Endothelial cell of umbilical vein (primary cell): ENCODE results near the gene FECH. TPM values are rescaled to one million over a fixed set of nuclear protein-coding genes. Genes with fewer than 3 reads are reported as not detected.

ENCODE experiments used
- BruUV-seq: library from RNA; stranded (reverse); fragments of 400-500 nt; replicated peaks from 2 replicates; lab custom pipeline; 2021; lab: Mats Ljungman, UMichigan
- CTCF ChIA-PET: fragments of 300-600, 350-600 bp; sonication (Branson Sonifier 250); formaldehyde crosslinking; loops from one replicate; lab custom pipeline; 2021; ENCODE audit warnings: antibody characterized with exemption, inconsistent platforms; lab: Charles Lee
- POLR2A ChIA-PET: fragments of 300-600, 350-600 bp; sonication (Branson Sonifier 250); formaldehyde crosslinking; loops from one replicate; lab custom pipeline; 2021; ENCODE audit warnings: antibody characterized with exemption, inconsistent platforms; lab: Charles Lee
- DNase-seq: peaks from one replicate; pipeline ENCODE4 v3.0.0-alpha.2; 2011; ENCODE audit warnings: low read depth, low spot score
- FAIRE-seq: peaks from 2 replicates; lab custom pipeline; 2011; peaks lifted over from hg19 to GRCh38; lab: Jason Lieb, UNC
- H2AFZ ChIP-seq: 2 replicates; pipeline ENCODE4 v1.6.0; 2012; ENCODE audit warnings: low read depth, low read length, control low read depth, inconsistent platforms
- H3K27ac ChIP-seq: 2 replicates; pipeline ENCODE4 v1.5.1; 2011; ENCODE audit warnings: low read depth, mild to moderate bottlenecking, control low read depth, low read length, moderate library complexity; ENCODE audit not compliant: insufficient read depth
- H3K27me3 ChIP-seq, 2 experiments: 2 replicates each; pipeline versions ENCODE4 v1.6.0 to v1.6.1; 2011; ENCODE audit warnings: low read length in 2 of 2, mixed read lengths in 1 of 2; ENCODE audit not compliant: control insufficient read depth in 2 of 2, insufficient read depth in 2 of 2
- H3K36me3 ChIP-seq, 2 experiments: 2 replicates in 1 of 2; 3 replicates in 1 of 2; pipeline ENCODE4 v1.5.1; 2011; ENCODE audit warnings: low read length in 2 of 2, mild to moderate bottlenecking in 1 of 2, moderate library complexity in 1 of 2; ENCODE audit not compliant: control insufficient read depth in 2 of 2, insufficient read depth in 2 of 2; ENCODE audit errors: extremely low read depth in 1 of 2
- H3K4me1 ChIP-seq: 3 replicates; pipeline ENCODE4 v1.5.1; 2011; ENCODE audit warnings: mild to moderate bottlenecking, low read length; ENCODE audit not compliant: control insufficient read depth, insufficient read depth; ENCODE audit errors: extremely low read depth
- H3K4me2 ChIP-seq: 2 replicates; pipeline ENCODE4 v1.6.1; 2011; ENCODE audit warnings: low read length, control low read depth, mixed read lengths; ENCODE audit not compliant: insufficient read depth
- H3K4me3 ChIP-seq, 3 experiments: fragments of 200-600 bp in 1 of 3; sonication (generic), shearing (Covaris generic) in 1 of 3; replicated peaks in 1 of 3; 2 replicates each; pipeline ENCODE4 v1.5.1; 2011 to 2016; ENCODE audit warnings: control low read depth in 3 of 3, low read length in 3 of 3, mild to moderate bottlenecking in 2 of 3, inconsistent platforms in 1 of 3, low read depth in 1 of 3, moderate library complexity in 1 of 3; ENCODE audit not compliant: insufficient read depth in 1 of 3
- H3K79me2 ChIP-seq: 2 replicates; pipeline ENCODE4 v1.6.0; 2012; ENCODE audit warnings: low read length, inconsistent platforms; ENCODE audit not compliant: control insufficient read depth, insufficient read depth
- H3K9ac ChIP-seq: replicated peaks from 2 replicates; pipeline ENCODE3; 2011; ENCODE audit warnings: low read length, control low read depth; ENCODE audit not compliant: insufficient read depth; ENCODE audit errors: extremely low read depth
- H3K9me1 ChIP-seq: replicated peaks from 3 replicates; pipeline ENCODE4 v1.6.0; 2011; ENCODE audit warnings: mild to moderate bottlenecking, low read length; ENCODE audit not compliant: control insufficient read depth, insufficient read depth; ENCODE audit errors: extremely low read depth
- H3K9me3 ChIP-seq: replicated peaks from 2 replicates; pipeline ENCODE4 v1.5.1; 2012; ENCODE audit warnings: low read length, inconsistent platforms; ENCODE audit not compliant: control insufficient read depth, insufficient read depth
- H4K20me1 ChIP-seq: replicated peaks from 2 replicates; pipeline ENCODE3; 2011; ENCODE audit warnings: mild to moderate bottlenecking, low read length; ENCODE audit not compliant: control insufficient read depth, insufficient read depth; ENCODE audit errors: extremely low read depth
- EZH2 ChIP-seq: IDR thresholded peaks from 2 replicates; pipeline ENCODE4 v1.6.1; 2012; ENCODE audit warnings: borderline replicate concordance, low read depth, mild to moderate bottlenecking, moderate library complexity, low read length, inconsistent platforms; ENCODE audit not compliant: severe bottlenecking
- FOS ChIP-seq: IDR thresholded peaks from 2 replicates; pipeline ENCODE4 v1.6.1; 2011; ENCODE audit warnings: mild to moderate bottlenecking, low read length, moderate library complexity, borderline replicate concordance; ENCODE audit not compliant: insufficient read depth
- GATA2 ChIP-seq: IDR thresholded peaks from 2 replicates; pipeline ENCODE4 v1.7.0; 2011; ENCODE audit warnings: low read depth, mild to moderate bottlenecking, moderate library complexity, mixed read lengths, low read length; ENCODE audit not compliant: insufficient read length, insufficient read depth
- JUN ChIP-seq: IDR thresholded peaks from 2 replicates; pipeline ENCODE4 v1.6.1; 2011; ENCODE audit warnings: borderline replicate concordance, low read depth; ENCODE audit not compliant: insufficient read length, insufficient read depth
- MYC ChIP-seq: IDR thresholded peaks from one replicate; pipeline ENCODE4 v1.6.1; 2011; ENCODE audit warnings: mild to moderate bottlenecking, low read depth, low read length
- POLR2A ChIP-seq: IDR thresholded peaks from 2 replicates; pipeline ENCODE4 v1.6.1; 2012; ENCODE audit warnings: low read depth, mild to moderate bottlenecking, control low read depth, low read length
- POLR2AphosphoS5 ChIP-seq: IDR thresholded peaks from 2 replicates; pipeline ENCODE4 v1.6.1; 2012; ENCODE audit warnings: low read depth, mild to moderate bottlenecking, control low read depth, low read length, moderate library complexity; ENCODE audit not compliant: insufficient read depth
- dilution Hi-C: fragments of 300-500 bp; cut with MboI; formaldehyde crosslinking; loops from one replicate; pipeline ENCODE4 v1.15.0; 2019; ENCODE audit warnings: low sequenced_read_pairs; ENCODE audit not compliant: extremely low pct_ligation_motif_present
- intact Hi-C: fragments of 100-400 bp; cut with micrococcal nuclease; formaldehyde crosslinking; loops from one replicate; pipeline ENCODE4 v1.10.0; 2022
- polyA plus RNA-seq, 4 experiments: library from polyadenylated mRNA; depleted of rRNA in 3 of 4; stranded (reverse) in 3 of 4; unstranded in 1 of 4; fragments of >200 nt; gene quantifications; 2 replicates each; pipeline versions ENCODE4 v1.2.1 to v1.2.3, GENCODE V29; 2011 to 2012; ENCODE audit warnings: missing spikeins in 1 of 4
- total RNA-seq: library from RNA; stranded (reverse); gene quantifications from 2 replicates; pipeline ENCODE4 v1.2.3, GENCODE V29; 2021
- TF ChIP-seq, protein P1 (sequence below): IDR thresholded peaks from 2 replicates; pipeline ENCODE4 v1.6.1; 2011; ENCODE audit not compliant: insufficient read depth, insufficient read length
- TF ChIP-seq, protein P2 (sequence below), 2 donors: IDR thresholded peaks; 1 replicate in 1 of 2; 2 replicates in 1 of 2; pipeline ENCODE4 v1.5.1; 2011; ENCODE audit warnings: low read length in 2 of 2, mild to moderate bottlenecking in 2 of 2, moderate library complexity in 2 of 2, control low read depth in 1 of 2, inconsistent platforms in 1 of 2, low read depth in 1 of 2; ENCODE audit not compliant: insufficient read depth in 1 of 2; ENCODE audit errors: extremely low read depth in 1 of 2

The FECH gene
- total and polyA plus RNA-seq, 2 donors (not counting 3 experiments of a cell fraction or from before 2014, with no cell fraction given) = 25.3 to 27.9 TPM

DNA sequence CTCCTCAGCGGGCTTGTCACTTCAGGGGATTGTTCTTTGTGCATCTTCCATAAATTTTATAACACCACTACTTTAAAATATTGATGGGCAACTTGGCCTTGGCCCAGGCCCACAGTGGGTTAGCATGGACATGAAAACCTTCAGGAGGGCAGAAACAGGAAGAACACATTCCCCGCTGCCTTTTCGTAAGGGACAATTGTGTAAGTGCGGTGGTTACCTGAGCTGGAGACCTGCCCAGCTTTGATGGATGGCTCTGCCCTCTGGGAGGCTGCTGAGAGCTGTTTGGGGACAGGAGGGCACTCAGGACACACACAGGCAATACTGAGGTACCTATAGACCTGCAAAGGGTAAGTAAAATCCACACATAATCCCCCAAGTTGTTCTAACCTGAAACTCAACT lies 46.8 kb downstream of the FECH start:
- BruUV-seq = no TSS peak
- no peak for DNase-seq
- Histone ChIP-seq H3K9ac (no peak overlapping the region), H2AFZ (no peak overlapping the region), H3K9me1 (no peaks in the 10 kb centered on the region), H3K27ac (no peak overlapping the region), H3K79me2 (no peaks in the 10 kb centered on the region), H3K4me2 (no peak overlapping the region), H4K20me1 (no peaks in the 10 kb centered on the region), H3K4me3 (no peak overlapping the region), H3K36me3 (no peaks in the 10 kb centered on the region), H3K27me3 (no peaks in the 10 kb centered on the region), H3K9me3 (no peaks in the 10 kb centered on the region), H3K4me1 (no peaks in the 10 kb centered on the region)
- ChIA-PET CTCF (interaction anchor here (1.4 kb wide), 1 partner anchor 19 kb away, joined by 3 read pairs; no protein-coding TSS in a partner anchor), POLR2A (no interaction called here)
- FAIRE-seq = no peak
- no peak for TF ChIP-seq EZH2
- TF ChIP-seq MYC = no peak
- TF ChIP-seq, protein P1, sequence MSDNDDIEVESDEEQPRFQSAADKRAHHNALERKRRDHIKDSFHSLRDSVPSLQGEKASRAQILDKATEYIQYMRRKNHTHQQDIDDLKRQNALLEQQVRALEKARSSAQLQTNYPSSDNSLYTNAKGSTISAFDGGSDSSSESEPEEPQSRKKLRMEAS = no peak
- TF ChIP-seq, protein P2, sequence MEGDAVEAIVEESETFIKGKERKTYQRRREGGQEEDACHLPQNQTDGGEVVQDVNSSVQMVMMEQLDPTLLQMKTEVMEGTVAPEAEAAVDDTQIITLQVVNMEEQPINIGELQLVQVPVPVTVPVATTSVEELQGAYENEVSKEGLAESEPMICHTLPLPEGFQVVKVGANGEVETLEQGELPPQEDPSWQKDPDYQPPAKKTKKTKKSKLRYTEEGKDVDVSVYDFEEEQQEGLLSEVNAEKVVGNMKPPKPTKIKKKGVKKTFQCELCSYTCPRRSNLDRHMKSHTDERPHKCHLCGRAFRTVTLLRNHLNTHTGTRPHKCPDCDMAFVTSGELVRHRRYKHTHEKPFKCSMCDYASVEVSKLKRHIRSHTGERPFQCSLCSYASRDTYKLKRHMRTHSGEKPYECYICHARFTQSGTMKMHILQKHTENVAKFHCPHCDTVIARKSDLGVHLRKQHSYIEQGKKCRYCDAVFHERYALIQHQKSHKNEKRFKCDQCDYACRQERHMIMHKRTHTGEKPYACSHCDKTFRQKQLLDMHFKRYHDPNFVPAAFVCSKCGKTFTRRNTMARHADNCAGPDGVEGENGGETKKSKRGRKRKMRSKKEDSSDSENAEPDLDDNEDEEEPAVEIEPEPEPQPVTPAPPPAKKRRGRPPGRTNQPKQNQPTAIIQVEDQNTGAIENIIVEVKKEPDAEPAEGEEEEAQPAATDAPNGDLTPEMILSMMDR (IDR thresholded peaks at IDR 0.05; ENCODE audit: extremely low read depth in 1 of 2, insufficient read depth in 1 of 2, low read depth in 1 of 2, low read length in 2 of 2) = no peak
- TF ChIP-seq GATA2 = no peak
- no peak for TF ChIP-seq POLR2A
- TF ChIP-seq JUN = no peak
- no peak for TF ChIP-seq POLR2AphosphoS5
- no peak for TF ChIP-seq FOS
- dilution Hi-C loops (no loop called here), intact Hi-C loops (no loop called here)
